DMS114 treated with DMSO at 0.1 percent for 48 hours (cell line): ENCODE measurements around the gene MRPL10.
A peak's percentile ranks its signal among the peaks of the same experiment; 100 is the strongest.
"Not testable (repeated sequence)": the region's sequence is repeated elsewhere in the genome, so short reads cannot be mapped to it uniquely, and the experiment has no call there.

ENCODE experiments used
- DNase-seq: peaks from one replicate; lab custom pipeline; 2025; ENCODE audit not compliant: unreplicated experiment; lab: John Stamatoyannopoulos, UW

The MRPL10 gene

DNA sequence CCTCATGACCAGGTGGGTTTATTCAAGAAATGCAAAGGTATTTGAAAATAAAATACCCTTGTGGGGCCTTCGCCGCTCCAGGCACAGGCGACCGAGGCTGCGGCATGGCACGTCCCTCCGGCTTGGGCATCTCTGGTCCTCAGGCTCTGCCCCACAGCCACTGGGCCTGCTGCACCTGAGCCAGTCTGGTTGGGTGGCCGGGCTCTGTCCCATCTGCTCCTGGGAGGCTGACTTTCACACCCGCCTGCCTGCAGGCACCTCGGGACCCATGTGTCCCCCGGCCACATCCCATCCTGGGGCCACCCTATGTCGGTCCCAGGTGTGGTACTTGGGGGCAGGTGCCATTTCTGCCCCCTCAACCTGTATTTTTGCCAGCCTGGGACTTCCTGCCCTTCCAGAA lies 30.7 kb downstream of the MRPL10 start:
- DNase-seq: no peak

DNA sequence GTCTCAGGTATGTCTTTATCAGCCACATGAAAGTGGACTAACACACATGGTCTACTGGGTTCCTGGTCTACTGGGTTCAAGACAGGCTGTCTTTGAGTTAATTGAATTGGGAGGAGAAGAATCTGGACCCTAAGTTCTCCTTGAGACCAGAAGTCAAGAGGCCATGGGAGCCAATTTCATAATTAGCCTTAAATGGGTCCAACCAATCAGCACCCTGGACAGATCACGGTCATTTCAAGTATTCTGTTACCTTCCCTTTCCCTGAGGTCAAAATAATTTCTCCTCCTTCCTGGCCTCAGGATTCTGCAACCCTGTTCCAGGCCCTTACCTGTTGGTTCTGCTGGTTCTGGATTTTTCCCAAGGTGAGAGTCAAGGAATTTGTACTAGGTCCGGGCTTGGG lies 33.5 kb downstream of the MRPL10 start:
- no peak for DNase-seq

DNA sequence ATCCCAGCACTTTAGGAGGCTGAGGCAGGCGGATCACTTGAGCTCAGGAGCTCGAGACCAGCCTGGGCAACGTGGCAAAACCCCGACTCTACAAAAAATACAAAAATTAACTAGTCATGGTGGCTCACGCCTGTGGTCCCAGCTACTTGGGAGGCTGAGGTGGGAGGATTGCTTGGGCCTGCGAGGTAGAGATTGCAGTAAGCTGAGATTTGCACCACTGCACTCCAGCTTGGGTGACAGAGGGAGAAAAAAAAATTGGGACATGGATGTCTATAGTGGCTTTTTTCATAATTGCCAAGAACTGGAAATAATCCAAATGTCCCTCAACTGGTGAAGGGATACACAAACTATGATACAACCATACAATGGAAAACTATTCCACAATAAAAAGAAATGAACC lies 38.4 kb downstream of the MRPL10 start:
- no peak for DNase-seq

DNA sequence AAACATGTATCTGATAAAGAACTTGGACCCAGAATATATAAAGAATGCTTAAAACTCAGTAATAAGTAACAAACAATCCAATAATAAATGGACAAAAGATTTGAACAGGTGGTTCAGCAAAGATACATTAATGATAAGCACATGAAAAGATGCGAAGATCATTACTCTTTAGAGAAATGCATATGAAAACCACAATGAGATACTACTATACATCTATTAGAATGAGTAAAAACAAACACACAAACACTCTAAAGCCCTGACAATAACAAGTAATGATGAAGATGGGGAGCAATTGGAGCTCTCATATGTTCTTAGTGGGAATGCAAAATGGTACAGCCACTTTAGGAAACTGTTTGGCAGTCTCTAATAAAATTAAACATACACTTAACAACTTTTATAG lies 38.9 kb downstream of the MRPL10 start:
- no peak for DNase-seq

DNA sequence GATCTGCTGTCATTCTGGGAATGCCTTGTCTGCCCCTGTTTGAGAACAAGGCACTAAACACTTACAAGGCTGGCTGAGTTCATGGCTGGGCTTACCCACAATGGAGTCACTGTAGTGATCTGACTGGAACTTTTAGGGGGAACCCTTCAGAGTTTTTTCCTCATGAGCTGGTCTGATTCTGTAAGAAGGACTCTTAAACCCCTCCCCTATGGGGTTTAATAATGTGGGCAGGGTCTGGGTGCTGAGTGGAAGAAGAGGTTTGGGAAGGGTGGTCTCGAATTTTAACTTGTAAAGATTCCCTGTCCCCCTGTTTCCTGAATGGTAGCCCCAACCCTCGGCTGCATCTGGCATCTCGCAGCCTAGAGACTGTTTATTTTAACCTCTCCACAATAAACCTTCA lies 40.3 kb downstream of the MRPL10 start:
- DNase-seq: no peak

DNA sequence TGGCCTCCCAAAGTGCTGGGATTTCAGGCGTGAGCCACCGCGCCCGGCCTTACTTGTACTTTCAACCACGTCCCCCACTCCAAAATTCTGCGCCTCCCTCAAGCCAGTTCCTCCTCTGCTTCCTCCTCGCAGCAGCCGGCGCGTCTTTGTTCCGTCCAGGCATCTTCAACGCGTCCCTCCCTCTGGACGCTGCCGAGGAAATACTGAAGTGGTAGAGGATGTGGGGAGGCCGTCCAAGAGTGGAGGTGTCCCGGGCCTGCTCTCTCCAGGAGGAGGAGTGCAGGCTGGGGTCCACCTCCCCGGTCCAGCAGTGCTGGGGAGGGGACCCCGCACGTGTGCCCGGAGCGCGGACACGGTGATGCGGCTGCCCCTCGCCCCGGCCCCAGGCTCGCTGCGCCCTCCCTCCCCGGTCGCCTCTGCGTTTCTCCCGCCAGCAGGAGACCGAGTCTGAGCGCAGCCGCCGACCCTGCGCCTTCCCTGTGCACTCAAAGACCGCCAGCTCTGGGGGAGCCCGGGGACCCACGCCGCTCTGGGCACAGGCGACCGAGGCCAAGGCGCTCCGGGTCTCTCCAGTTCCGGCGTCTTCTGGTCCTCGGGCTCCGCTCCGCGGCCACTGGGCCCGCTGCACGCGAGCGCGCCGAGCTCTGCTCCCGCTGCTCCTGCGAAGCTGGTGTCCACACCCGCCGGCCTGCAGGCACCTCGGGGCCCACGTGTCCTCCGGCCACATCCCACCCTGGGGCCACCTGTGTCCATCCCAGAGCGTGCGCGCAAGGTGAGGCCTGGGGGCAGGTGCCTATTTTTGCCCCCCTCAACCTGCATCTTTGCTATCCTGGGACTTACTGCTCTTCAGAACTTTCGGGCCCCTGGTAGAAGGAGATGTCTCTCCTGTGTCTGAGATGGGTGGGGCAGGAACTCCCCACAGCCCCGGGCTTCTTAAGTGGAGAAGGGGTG lies 41.5 kb downstream of the MRPL10 start:
- peak; percentile 32 for DNase-seq

DNA sequence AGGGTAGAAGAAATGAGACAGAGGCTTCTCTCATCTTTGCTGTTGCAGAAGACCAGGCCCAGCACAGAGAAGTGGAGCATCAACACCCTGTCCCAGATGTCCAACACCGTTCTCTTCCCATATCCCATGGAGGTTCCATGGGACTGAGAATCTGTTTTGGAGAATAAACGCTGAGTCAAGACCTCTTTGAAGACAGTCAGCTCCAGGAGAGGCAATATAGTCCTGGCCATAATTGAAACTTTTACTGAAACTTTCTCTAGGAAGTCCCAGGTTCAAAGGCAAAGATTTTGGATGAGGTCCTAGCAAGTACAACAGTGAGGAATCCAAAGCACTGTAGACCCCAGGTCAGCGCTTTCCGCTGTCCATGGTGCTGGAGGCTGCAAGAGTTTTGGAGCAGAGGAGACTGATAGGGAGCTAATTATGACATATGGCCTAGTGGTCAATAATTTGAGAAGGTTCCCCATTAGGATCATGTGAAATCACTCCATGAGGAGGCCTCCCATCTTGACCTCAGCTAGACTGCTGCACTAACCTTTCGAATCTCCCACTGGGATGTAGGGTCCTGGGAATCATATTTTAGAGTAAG lies 45.7 kb downstream of the MRPL10 start:
- DNase-seq: no peak

DNA sequence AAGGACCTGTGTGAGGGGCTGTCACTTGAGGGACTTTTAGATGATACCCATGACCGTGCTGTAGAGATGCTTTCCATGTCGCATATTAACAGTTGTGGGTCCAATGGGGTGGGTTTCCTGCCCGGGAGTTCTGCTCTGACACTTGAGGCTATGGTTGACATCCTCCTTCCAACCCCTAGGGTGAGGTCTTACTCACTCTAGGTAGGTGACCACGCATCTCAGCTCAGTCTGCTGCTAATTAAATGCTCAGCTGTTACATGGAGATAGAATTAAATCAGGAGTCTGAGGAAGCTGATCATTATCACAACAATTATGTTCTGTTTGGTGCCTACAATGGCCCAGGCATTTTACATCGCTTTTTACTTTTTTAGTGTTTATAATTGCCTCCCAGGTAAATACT lies 49.9 kb downstream of the MRPL10 start:
- no peak for DNase-seq

DNA sequence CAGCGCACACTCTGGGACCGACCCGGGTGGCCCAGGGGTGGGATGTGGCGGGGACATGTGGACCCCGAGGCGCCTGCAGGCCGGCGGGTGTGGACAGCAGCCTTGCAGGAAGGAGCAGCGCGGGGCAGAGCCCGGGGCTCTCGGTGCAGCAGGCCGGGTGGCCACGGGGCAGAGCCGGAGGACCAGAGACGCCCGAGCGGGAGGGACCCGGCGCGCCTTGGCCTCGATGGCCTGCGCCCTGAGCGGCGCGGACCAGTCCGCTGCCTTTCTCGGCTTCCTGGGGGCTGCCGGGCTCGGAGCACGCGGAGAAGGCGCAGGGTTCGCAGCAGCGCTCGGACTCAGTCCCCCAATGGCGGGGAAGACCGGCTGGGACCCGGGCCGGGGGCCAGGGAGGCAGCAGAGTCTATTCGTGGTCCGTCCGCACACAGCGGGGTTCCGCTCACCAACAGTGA lies 53.1 kb downstream of the MRPL10 start:
- no peak for DNase-seq

DNA sequence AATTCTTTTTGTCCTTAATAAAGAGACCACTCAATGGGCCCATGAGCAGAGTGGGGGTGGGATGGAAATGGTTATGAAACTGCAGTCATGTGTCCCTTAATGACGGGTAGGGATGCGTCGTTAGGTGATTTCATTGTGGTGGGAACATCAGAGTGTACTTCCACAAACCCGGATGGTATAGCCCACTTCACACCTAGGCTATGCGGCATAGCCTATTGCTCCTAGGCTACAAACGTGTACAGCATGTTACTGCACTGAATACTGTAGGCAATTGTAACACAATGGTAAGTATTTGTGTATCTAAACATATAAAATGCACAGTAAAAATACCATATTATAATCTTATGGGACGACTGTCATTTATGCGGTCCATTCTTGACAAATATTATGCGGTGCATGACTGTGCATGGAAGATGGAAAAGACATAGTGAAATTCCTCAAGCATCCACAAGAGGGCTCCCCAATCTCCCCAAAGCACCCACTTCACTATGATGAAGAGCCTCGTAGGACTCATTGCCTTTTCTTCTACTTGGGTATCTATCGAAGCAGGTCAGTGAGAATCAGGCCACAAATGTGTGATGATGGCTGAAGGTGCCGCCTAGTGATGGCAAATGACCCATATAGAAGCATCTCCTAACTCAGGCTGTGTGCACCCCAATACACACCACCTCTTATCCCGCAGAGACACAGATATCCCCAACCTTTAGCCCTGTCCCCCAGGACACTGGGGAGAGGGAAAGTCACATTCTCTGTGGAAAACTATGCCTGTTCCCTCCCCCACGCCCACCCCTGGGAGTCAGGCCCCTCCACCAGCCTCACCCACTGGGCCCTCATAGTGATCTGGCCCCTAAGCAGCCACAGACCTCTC lies 54.8 kb downstream of the MRPL10 start:
- peak; percentile 40 for DNase-seq

DNA sequence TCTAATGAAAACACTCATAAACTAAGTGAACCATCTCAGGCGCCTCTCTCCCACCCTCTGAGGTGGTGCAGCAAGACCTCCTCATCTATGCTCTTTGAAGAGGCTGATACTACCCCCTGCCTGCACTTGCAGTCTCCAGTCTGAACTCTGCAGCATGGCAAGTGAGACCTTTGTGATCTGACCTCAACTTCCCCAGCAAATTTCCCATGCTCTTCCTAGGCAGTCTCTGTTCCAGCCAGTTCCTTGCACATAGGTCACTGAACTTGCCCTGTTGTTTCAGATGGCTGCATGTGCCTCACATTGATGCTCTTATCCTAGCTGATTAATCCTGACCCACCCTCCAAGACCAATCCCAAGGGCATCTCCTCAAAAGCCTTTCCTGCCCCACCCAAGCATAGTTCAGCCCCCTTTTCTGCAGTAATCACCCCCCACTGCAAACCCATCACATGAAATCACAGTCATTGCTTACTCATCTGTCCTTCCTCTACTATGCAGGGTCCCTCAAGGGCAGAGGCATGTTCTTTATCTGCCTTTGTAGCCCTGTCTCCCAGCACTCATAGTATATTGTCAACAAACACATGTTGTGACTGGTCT lies 56.3 kb downstream of the MRPL10 start:
- no peak for DNase-seq

DNA sequence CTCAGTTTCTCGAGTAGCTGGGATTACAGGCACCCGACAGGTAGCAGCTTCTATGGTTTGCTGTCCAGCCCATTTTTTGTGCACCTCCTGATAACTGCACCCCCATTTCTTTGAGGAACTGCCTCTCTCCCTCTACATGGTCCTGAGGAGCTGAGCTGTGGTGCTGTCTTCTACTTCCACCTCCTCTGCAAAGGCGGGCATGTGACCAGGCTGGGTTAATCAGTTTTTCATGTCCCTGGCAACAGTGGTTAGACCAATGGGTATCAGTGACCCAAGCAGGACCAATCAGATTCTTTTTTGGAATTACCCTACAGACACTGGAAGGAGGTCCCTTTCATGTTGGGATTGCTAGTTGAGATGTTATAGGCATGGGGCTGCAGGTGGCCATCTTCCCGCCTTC lies 57.0 kb downstream of the MRPL10 start:
- no peak for DNase-seq

DNA sequence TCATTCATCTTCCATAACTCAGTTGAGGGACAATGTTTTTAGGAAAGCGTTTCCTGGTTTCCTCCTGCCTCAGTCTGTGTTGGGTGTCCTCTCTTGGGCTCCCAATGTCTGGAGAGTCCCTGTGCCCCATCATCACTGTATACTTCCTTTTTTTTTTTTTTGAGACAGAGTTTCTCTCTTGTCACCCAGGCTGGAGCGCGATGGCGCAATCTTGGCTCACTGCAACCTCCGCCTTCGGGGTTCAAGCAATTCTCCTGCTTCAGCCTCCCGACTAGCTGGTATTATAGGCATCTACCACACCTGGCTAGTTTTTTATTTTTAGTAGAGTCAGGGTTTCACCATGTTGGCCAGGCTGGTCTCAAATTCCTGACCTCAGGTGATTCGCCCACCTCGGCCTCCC lies 57.7 kb downstream of the MRPL10 start:
- DNase-seq: not testable (repeated sequence)
